Activated naive CD4-positive, alpha-beta T cell (primary cell): Measurements from ENCODE around the gene MAMSTR.

Source experiments
- DNase-seq, 4 experiments: peaks; one replicate each; lab custom pipeline; 2025; lab: John Stamatoyannopoulos, UW

The MAMSTR gene

GRCh38 chr19:48664476-48664875 lies 55.0 kb downstream of the MAMSTR start:
- DNase-seq, result no peak

- no peak for DNase-seq
These were observed 55.9 kb downstream of the MAMSTR start for GRCh38 chr19:48663667-48664066.
